Measurements from ENCODE around the gene ATL1.

Gene ATL1

DNA sequence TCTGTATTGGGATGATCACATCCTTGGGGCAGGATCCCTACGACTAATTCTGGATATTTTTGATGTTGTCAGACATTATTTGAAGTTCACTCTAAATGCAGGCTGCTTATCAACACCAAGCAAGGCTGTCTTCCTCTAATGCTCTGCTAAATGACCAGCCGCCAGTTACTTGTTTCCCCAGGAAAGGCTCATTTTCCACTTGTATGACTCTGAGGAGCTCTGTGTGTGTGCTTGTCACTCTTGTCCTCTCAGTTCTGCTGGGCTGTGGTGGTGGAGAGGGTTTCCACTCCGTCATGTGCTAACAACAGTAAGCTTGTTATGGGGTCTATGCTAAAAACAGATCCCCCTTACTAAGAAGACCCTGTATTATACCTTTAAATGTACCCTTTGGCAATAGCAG is 42.1 kb downstream of the ATL1 start:
- TF ChIP-seq POLR2A (IDR thresholded peaks at IDR 0.05; ENCODE audit: low read length) (no peak), GATA1 (IDR thresholded peaks at IDR 0.05; ENCODE audit: low read depth, low read length) (no peak)
- no peak for DNase-seq

- peak; percentile 8 to 28 for DNase-seq
- no peak for TF ChIP-seq GATA1 (IDR thresholded peaks at IDR 0.05; ENCODE audit: low read depth, low read length)
- no peak for TF ChIP-seq POLR2A (IDR thresholded peaks at IDR 0.05; ENCODE audit: low read length)
Observed at GRCh38 chr14:50603565-50603964, 43.6 kb downstream of the ATL1 start.

DNA sequence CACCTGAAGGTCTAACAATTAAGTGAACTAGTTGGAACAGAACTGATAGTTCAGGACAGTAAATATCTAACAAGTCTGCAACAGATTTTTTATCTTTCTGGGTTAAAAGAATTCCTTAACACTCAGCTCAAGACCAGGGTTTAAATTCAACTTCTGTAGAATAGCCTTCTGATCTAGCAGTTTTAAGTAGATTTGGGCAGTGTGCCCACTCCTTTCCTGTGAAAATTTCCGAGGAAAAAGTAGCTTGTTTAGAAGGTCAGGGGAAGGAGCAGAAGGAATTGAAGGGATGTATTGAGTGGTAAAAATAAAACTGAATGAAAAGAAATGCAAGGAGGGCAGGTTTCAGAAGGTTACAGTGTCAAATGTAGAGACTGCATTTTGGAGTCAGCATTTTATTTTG is 45.8 kb downstream of the ATL1 start:
- DNase-seq: no peak
- TF ChIP-seq POLR2A (IDR thresholded peaks at IDR 0.05; ENCODE audit: low read length) (no peak), GATA1 (IDR thresholded peaks at IDR 0.05; ENCODE audit: low read depth, low read length) (no peak)

- TF ChIP-seq POLR2A (IDR thresholded peaks at IDR 0.05; ENCODE audit: low read length) (no peak), GATA1 (IDR thresholded peaks at IDR 0.05; ENCODE audit: low read depth, low read length) (no peak)
- DNase-seq: no peak
Observed at GRCh38 chr14:50606468-50606867, 46.5 kb downstream of the ATL1 start.

GRCh38 chr14:50607181-50607580 is 47.2 kb downstream of the ATL1 start:
- no peak for DNase-seq
- TF ChIP-seq GATA1 (IDR thresholded peaks at IDR 0.05; ENCODE audit: low read depth, low read length) (no peak), POLR2A (IDR thresholded peaks at IDR 0.05; ENCODE audit: low read length) (no peak)

DNA sequence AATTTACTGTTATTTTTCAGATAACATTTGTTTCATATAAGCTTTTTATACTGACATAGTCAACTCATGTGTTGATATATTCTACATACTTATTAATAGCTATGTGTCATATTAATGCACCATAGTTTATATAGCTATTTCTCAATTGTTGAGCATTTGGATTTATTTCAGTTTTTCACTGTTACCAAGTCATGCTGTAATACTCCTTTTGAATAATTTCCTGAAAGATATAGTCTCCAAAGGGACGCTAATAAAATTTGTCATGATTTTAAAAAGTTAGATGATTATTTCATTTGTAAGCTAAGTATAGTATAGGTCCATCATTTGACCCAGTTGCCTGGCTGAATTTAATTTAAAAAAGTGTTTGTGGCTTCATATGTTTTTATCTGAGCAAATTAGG is 47.8 kb downstream of the ATL1 start:
- TF ChIP-seq POLR2A (IDR thresholded peaks at IDR 0.05; ENCODE audit: low read length): no peak
- TF ChIP-seq GATA1 (IDR thresholded peaks at IDR 0.05; ENCODE audit: low read depth, low read length): no peak
- DNase-seq: no peak

GRCh38 chr14:50608302-50608851 is 48.4 kb downstream of the ATL1 start:
- DNase-seq: peak in 1 of 2 experiments; percentile 9
- TF ChIP-seq POLR2A (IDR thresholded peaks at IDR 0.05; ENCODE audit: low read length): no peak
- TF ChIP-seq GATA1 (IDR thresholded peaks at IDR 0.05; ENCODE audit: low read depth, low read length): no peak

- no peak for TF ChIP-seq GATA1 (IDR thresholded peaks at IDR 0.05; ENCODE audit: low read depth, low read length)
- TF ChIP-seq POLR2A (IDR thresholded peaks at IDR 0.05; ENCODE audit: low read length): no peak
- no peak for DNase-seq
Observed at GRCh38 chr14:50610465-50610864, 50.5 kb downstream of the ATL1 start.

- TF ChIP-seq GATA1 (IDR thresholded peaks at IDR 0.05; ENCODE audit: low read depth, low read length) (no peak), POLR2A (IDR thresholded peaks at IDR 0.05; ENCODE audit: low read length) (no peak)
- DNase-seq: no peak
Observed at GRCh38 chr14:50612806-50613205, 52.9 kb downstream of the ATL1 start.

GRCh38 chr14:50615056-50615455 is 55.1 kb downstream of the ATL1 start:
- TF ChIP-seq GATA1 (IDR thresholded peaks at IDR 0.05; ENCODE audit: low read depth, low read length): no peak
- TF ChIP-seq POLR2A (IDR thresholded peaks at IDR 0.05; ENCODE audit: low read length): no peak

GRCh38 chr14:50615552-50615951 is 55.6 kb downstream of the ATL1 start:
- DNase-seq: no peak
- TF ChIP-seq POLR2A (IDR thresholded peaks at IDR 0.05; ENCODE audit: low read length) (no peak), GATA1 (IDR thresholded peaks at IDR 0.05; ENCODE audit: low read depth, low read length) (no peak)

More at GRCh38 chr14:50615056-50615455, 55.1 kb downstream of the ATL1 start:
- DNase-seq: no peak

- TF ChIP-seq POLR2A (IDR thresholded peaks at IDR 0.05; ENCODE audit: low read length): no peak
- no peak for TF ChIP-seq GATA1 (IDR thresholded peaks at IDR 0.05; ENCODE audit: low read depth, low read length)
- DNase-seq: no peak
Observed at GRCh38 chr14:50616275-50616674, 56.3 kb downstream of the ATL1 start.

DNA sequence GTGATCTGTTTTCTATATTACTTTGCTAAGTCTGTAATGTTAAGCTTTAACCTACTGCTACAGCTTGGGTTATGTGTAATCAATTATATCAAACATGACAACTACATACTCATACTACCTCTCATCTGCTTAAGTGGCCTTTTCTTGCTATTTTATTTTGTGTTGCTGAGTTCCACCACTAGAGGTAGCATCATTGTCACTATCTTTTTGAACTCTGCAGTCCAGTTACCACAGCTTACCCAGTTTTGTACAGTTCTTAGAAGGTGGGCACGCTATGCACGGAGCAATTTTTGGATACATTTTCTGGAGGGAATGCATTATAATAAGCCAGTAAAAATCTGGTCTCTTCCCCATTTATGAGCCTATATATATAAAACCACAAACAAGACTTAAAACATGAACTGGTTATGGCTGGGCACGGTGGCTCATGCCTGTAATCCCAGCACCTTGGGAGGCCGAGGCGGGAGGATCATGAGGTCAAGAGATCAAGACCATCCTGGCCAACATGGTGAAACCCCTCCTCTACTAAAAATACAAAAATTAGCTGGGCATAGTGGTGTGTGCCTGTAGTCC is 59.7 kb downstream of the ATL1 start:
- TF ChIP-seq GATA1 (IDR thresholded peaks at IDR 0.05; ENCODE audit: low read depth, low read length): no peak
- no peak for TF ChIP-seq POLR2A (IDR thresholded peaks at IDR 0.05; ENCODE audit: low read length)
- peak; percentile 48 to 67 for DNase-seq

- no peak for DNase-seq
- TF ChIP-seq GATA1 (IDR thresholded peaks at IDR 0.05; ENCODE audit: low read depth, low read length) (no peak), POLR2A (IDR thresholded peaks at IDR 0.05; ENCODE audit: low read length) (no peak)
Observed at GRCh38 chr14:50620341-50620740, 60.4 kb downstream of the ATL1 start.

GRCh38 chr14:50622978-50623377 is 63.0 kb downstream of the ATL1 start:
- TF ChIP-seq POLR2A (IDR thresholded peaks at IDR 0.05; ENCODE audit: low read length): no peak
- no peak for TF ChIP-seq GATA1 (IDR thresholded peaks at IDR 0.05; ENCODE audit: low read depth, low read length)
- DNase-seq: no peak
